Sigmoid colon (tissue), 7 donors: ENCODE data around the gene AASS. TPM values are rescaled to one million over a fixed set of nuclear protein-coding genes. Genes with fewer than 3 reads are reported as not detected.
A peak's percentile ranks its signal among the peaks of the same experiment; 100 is the strongest.

Experiments used
- DNase-seq: peaks from one replicate; pipeline ENCODE4 v3.0.0-alpha.2; 2019
- H3K27ac ChIP-seq, 4 donors: fragments of 200-600 bp; sonication (generic); one replicate each; pipeline ENCODE4 v1.5.1; 2016 to 2019; ENCODE audit warnings: mild to moderate bottlenecking in 1 of 4
- H3K27me3 ChIP-seq, 3 donors: fragments of 200-600 bp; sonication (generic); one replicate each; pipeline ENCODE4 v1.5.1; 2019; ENCODE audit warnings: mild to moderate bottlenecking in 1 of 3
- H3K36me3 ChIP-seq, 4 donors: fragments of 200-600 bp; sonication (generic); one replicate each; pipeline ENCODE4 v1.5.1; 2016 to 2019
- H3K4me1 ChIP-seq, 4 donors: fragments of 200-600 bp; sonication (generic); one replicate each; pipeline ENCODE4 v1.5.1; 2017 to 2019
- H3K4me3 ChIP-seq, 4 donors: fragments of 200-600 bp; sonication (generic); one replicate each; pipeline ENCODE4 v1.5.1; 2017 to 2019; ENCODE audit warnings: mild to moderate bottlenecking in 2 of 4, moderate library complexity in 1 of 4
- H3K9me3 ChIP-seq, 4 donors: fragments of 200-600 bp in 3 of 4; sonication (generic) in 3 of 4; one replicate each; pipeline versions ENCODE4 v1.5.1 to v1.6.1; 2013 to 2019
- EP300 ChIP-seq, 4 donors: sonication (generic); formaldehyde crosslinking; IDR thresholded peaks; one replicate each; pipeline ENCODE4 v1.6.1; 2017; ENCODE audit warnings: antibody characterized with exemption in 4 of 4
- POLR2A ChIP-seq, 2 donors: fragments of 450-650 bp; IDR thresholded peaks; one replicate each; pipeline ENCODE4 v1.6.1; 2016; ENCODE audit warnings: antibody characterized with exemption in 2 of 2, mild to moderate bottlenecking in 2 of 2, moderate library complexity in 2 of 2
- POLR2AphosphoS5 ChIP-seq, 4 donors: sonication (generic); formaldehyde crosslinking; IDR thresholded peaks; one replicate each; pipeline ENCODE4 v1.6.1; 2017; ENCODE audit warnings: antibody characterized with exemption in 4 of 4
- WGBS, 2 donors: extraction: QIAGEN DNeasy Blood & Tissue Kit; methylation state at CpG; one replicate each; pipeline ENCODE4 v1.1.7; 2013; 5-methylcytosine and 5-hydroxymethylcytosine counted together
- intact Hi-C: fragments of 100-400 bp; cut with DNase I; formaldehyde crosslinking; loops from one replicate; pipeline ENCODE4 v1.15.1; 2023
- polyA plus RNA-seq, 3 donors: library from polyadenylated mRNA; stranded (reverse); fragments of 200-250 nt; gene quantifications; one replicate each; pipeline ENCODE4 v1.2.3, GENCODE V29; 2013
- total RNA-seq, 4 donors: library from RNA; depleted of rRNA; stranded (reverse); fragments of >200 nt; gene quantifications; one replicate each; pipeline ENCODE4 v1.1.0, GENCODE V29; 2016
- TF ChIP-seq, protein P1 (sequence below), 4 experiments: fragments of 450-650 bp in 3 of 4; fragments of 200-600 bp in 1 of 4; IDR thresholded peaks; one replicate each; pipeline ENCODE4 v1.5.1; 2016 to 2019; ENCODE audit warnings: antibody characterized with exemption in 4 of 4, mild to moderate bottlenecking in 3 of 4, moderate library complexity in 2 of 4
- donor health status: healthy with polysubstance abuse.
- donor health status: Bipolar disorder and iron deficiency.
- donor health status: healthy.

The AASS gene
- total and polyA plus RNA-seq, 7 donors: 0.92 to 40.0 (median 24.3) TPM

DNA sequence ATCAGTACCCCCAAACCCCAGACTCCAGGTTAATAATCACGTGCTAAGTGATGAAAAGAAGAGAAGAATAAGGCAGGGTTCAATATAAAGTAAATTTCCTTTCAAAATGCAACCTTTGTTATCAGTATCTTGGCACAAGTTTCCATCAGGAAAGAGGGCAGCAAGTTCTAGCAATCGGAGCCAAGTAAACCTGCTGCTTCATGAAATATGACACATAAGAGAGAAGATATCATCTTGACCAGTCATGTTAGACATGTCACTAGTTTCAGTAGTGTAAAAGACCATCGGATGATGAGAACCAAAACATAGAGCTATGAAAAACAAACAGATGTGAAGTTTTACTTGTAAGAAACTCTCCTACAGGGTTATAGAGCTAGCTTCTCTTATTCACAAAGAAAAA lies 44.0 kb downstream of the AASS start:
- 91% methylated on average over 3 of the region's 3 CpGs for WGBS, 2 donors
- DNase-seq: no peak
- peaks cover 0 to 13% (median 4%) of the 10 kb centered on the region in 4 donors for H3K9me3 ChIP-seq
- TF ChIP-seq POLR2A (IDR thresholded peaks at IDR 0.05) (no peak), EP300 (IDR thresholded peaks at IDR 0.05) (no peak), POLR2AphosphoS5 (IDR thresholded peaks at IDR 0.05) (no peak)
- TF ChIP-seq, protein P1, sequence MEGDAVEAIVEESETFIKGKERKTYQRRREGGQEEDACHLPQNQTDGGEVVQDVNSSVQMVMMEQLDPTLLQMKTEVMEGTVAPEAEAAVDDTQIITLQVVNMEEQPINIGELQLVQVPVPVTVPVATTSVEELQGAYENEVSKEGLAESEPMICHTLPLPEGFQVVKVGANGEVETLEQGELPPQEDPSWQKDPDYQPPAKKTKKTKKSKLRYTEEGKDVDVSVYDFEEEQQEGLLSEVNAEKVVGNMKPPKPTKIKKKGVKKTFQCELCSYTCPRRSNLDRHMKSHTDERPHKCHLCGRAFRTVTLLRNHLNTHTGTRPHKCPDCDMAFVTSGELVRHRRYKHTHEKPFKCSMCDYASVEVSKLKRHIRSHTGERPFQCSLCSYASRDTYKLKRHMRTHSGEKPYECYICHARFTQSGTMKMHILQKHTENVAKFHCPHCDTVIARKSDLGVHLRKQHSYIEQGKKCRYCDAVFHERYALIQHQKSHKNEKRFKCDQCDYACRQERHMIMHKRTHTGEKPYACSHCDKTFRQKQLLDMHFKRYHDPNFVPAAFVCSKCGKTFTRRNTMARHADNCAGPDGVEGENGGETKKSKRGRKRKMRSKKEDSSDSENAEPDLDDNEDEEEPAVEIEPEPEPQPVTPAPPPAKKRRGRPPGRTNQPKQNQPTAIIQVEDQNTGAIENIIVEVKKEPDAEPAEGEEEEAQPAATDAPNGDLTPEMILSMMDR (IDR thresholded peaks at IDR 0.05): no peak
- no peaks in the 10 kb centered on the region for H3K4me1 ChIP-seq
- no peak overlapping the region for H3K27ac ChIP-seq
- H3K36me3 ChIP-seq: peaks cover 0 to 67% (median 7%) of the 10 kb centered on the region in 4 donors
- no peaks in the 10 kb centered on the region for H3K27me3 ChIP-seq
- no peak overlapping the region for H3K4me3 ChIP-seq
- intact Hi-C loops: no loop called here

GRCh38 chr7:122095642-122096041 lies 48.4 kb downstream of the AASS start:
- no peak overlapping the region for H3K4me3 ChIP-seq
- H3K4me1 ChIP-seq: no peaks in the 10 kb centered on the region
- H3K27ac ChIP-seq: no peak overlapping the region
- no peak for DNase-seq
- H3K9me3 ChIP-seq: no peaks in the 10 kb centered on the region
- intact Hi-C loops: loop anchor here (10.0 kb wide), 1 partner anchor 429 kb away; no protein-coding TSS in a partner anchor
- no peaks in the 10 kb centered on the region for H3K27me3 ChIP-seq
- H3K36me3 ChIP-seq: peaks cover 0 to 44% (median 0%) of the 10 kb centered on the region in 4 donors
- TF ChIP-seq POLR2AphosphoS5 (IDR thresholded peaks at IDR 0.05): no peak
- TF ChIP-seq EP300 (IDR thresholded peaks at IDR 0.05): no peak
- TF ChIP-seq, protein P1 (IDR thresholded peaks at IDR 0.05): no peak
- TF ChIP-seq POLR2A (IDR thresholded peaks at IDR 0.05): no peak
- WGBS, 2 donors: 70 to 80% methylated on average over 4 of the region's 4 CpGs

DNA sequence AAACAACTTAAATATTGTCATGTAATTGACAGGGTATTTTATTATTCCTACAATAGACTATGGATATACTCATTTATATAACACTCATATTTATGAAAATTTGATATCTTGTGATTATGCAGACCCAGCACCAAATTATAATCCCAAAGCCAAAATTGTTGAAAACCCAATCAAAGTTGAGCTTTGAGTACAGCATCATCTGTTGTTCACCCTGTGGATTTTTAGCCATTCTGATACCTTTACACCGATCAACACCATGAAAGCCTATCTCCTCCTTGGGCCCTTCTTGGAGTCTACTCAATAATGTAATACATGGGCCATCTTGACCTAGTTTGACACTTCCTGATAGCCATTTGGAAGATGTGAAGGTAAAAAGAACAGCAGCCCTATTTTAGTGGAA lies 49.5 kb downstream of the AASS start:
- DNase-seq: no peak

GRCh38 chr7:122092964-122093797 lies 50.9 kb downstream of the AASS start:
- DNase-seq: no peak
- 93 to 95% methylated on average over 6 of the region's 6 CpGs for WGBS, 2 donors
- TF ChIP-seq, protein P1 (IDR thresholded peaks at IDR 0.05): peak in 3 of 4 experiments; percentile 39 to 78 (median 74)
- no peak for TF ChIP-seq EP300 (IDR thresholded peaks at IDR 0.05)
- no peaks in the 10 kb centered on the region for H3K9me3 ChIP-seq
- H3K27ac ChIP-seq: no peak overlapping the region
- no peaks in the 10 kb centered on the region for H3K27me3 ChIP-seq
- no peak overlapping the region for H3K4me3 ChIP-seq
- intact Hi-C loops: loop anchor here (10.0 kb wide), 1 partner anchor 432 kb away; no protein-coding TSS in a partner anchor
- peaks cover 0 to 55% (median 2%) of the 10 kb centered on the region in 4 donors for H3K36me3 ChIP-seq
- no peaks in the 10 kb centered on the region for H3K4me1 ChIP-seq

More for the DNA sequence above, 49.5 kb downstream of the AASS start:
- intact Hi-C loops: loop anchor here (10.0 kb wide), 1 partner anchor 430 kb away; no protein-coding TSS in a partner anchor
- Histone ChIP-seq H3K4me3 (no peak overlapping the region), H3K9me3 (no peaks in the 10 kb centered on the region), H3K4me1 (no peaks in the 10 kb centered on the region), H3K36me3 (peaks cover 0 to 48% (median 0%) of the 10 kb centered on the region in 4 donors), H3K27me3 (no peaks in the 10 kb centered on the region), H3K27ac (no peak overlapping the region)
- no peak for TF ChIP-seq POLR2A (IDR thresholded peaks at IDR 0.05)
- TF ChIP-seq EP300 (IDR thresholded peaks at IDR 0.05): no peak
- TF ChIP-seq, protein P1 (IDR thresholded peaks at IDR 0.05): no peak
- TF ChIP-seq POLR2AphosphoS5 (IDR thresholded peaks at IDR 0.05): no peak
- 95 to 100% methylated on average over 1 of the region's 1 CpG for WGBS, 2 donors
